IMR-90 (cell line): ENCODE results near the gene PKHD1. TPM values are rescaled to one million over a fixed set of nuclear protein-coding genes. Genes with fewer than 3 reads are reported as not detected.

Experiments
- ATAC-seq: fragments of 200-7000 bp; cut with Tn5 transposase; 2 replicates; pipeline ENCODE4 v1.9.1; 2020; ENCODE audit warnings: low read depth, mild to moderate bottlenecking, moderate library complexity
- BruUV-seq: library from RNA; stranded (reverse); fragments of 400-500 nt; replicated peaks from 2 replicates; lab custom pipeline; 2021; lab: Mats Ljungman, UMichigan
- CTCF ChIA-PET: fragments of 300-600 bp; formaldehyde crosslinking; extraction: SDS; loops from one replicate; lab custom pipeline; 2021; ENCODE audit warnings: antibody characterized with exemption; lab: Yijun Ruan, JAX
- POLR2A ChIA-PET: fragments of 300-600 bp; sonication (Branson Sonifier 250); formaldehyde crosslinking; loops from one replicate; lab custom pipeline; 2022; ENCODE audit warnings: antibody characterized with exemption; ENCODE audit not compliant: unreplicated experiment; lab: Charles Lee
- DNase-seq: peaks from one replicate; pipeline ENCODE4 v3.0.0; 2013
- H2AFZ ChIP-seq: replicated peaks from 2 replicates; pipeline ENCODE3; 2013; ENCODE audit warnings: low read length, mild to moderate bottlenecking; ENCODE audit not compliant: poor library complexity
- H2AK5ac ChIP-seq: 2 replicates; pipeline ENCODE4 v1.6.1; 2013; ENCODE audit warnings: low read depth, low read length, inconsistent platforms
- H2AK9ac ChIP-seq: replicated peaks from 2 replicates; pipeline ENCODE3; 2013; ENCODE audit warnings: mild to moderate bottlenecking, low read depth, low read length, moderate library complexity; ENCODE audit not compliant: poor library complexity
- H2BK120ac ChIP-seq: 2 replicates; pipeline ENCODE4 v1.6.1; 2013; ENCODE audit warnings: low read depth, low read length, inconsistent platforms
- H2BK15ac ChIP-seq: 3 replicates; pipeline ENCODE4 v1.6.1; 2013; ENCODE audit warnings: low read depth, low read length, inconsistent platforms
- H2BK20ac ChIP-seq: 2 replicates; pipeline ENCODE4 v1.6.1; 2013; ENCODE audit warnings: low read depth, mild to moderate bottlenecking, inconsistent platforms, low read length, moderate library complexity
- H2BK5ac ChIP-seq: 2 replicates; pipeline ENCODE4 v1.6.1; 2013; ENCODE audit warnings: mild to moderate bottlenecking, low read depth, low read length, inconsistent platforms; ENCODE audit not compliant: poor library complexity, severe bottlenecking
- H3K14ac ChIP-seq: replicated peaks from 2 replicates; pipeline ENCODE4 v1.6.1; 2013; ENCODE audit warnings: low read depth, low read length, inconsistent platforms
- H3K18ac ChIP-seq: 2 replicates; pipeline ENCODE4 v1.6.1; 2013; ENCODE audit warnings: low read depth, low read length, control low read depth
- H3K23ac ChIP-seq: 2 replicates; pipeline ENCODE4 v1.6.1; 2013; ENCODE audit warnings: low read depth, low read length, inconsistent platforms
- H3K27ac ChIP-seq: 2 replicates; pipeline ENCODE4 v1.5.1; 2013; ENCODE audit warnings: mild to moderate bottlenecking, control low read depth, low read length; ENCODE audit not compliant: insufficient read depth
- H3K27me3 ChIP-seq: 2 replicates; pipeline ENCODE4 v1.6.1; 2013; ENCODE audit warnings: low read length; ENCODE audit not compliant: control insufficient read depth, insufficient read depth
- H3K36me3 ChIP-seq: 2 replicates; pipeline ENCODE4 v1.6.1; 2013; ENCODE audit warnings: low read length, mixed read lengths; ENCODE audit not compliant: control insufficient read depth, insufficient read depth
- H3K4ac ChIP-seq: 2 replicates; pipeline ENCODE4 v1.6.1; 2013; ENCODE audit warnings: low read depth, low read length, inconsistent platforms
- H3K4me1 ChIP-seq: 2 replicates; pipeline ENCODE4 v1.6.1; 2013; ENCODE audit warnings: low read length, mixed read lengths; ENCODE audit not compliant: control insufficient read depth, insufficient read depth
- H3K4me2 ChIP-seq: 2 replicates; pipeline ENCODE4 v1.6.1; 2013; ENCODE audit warnings: low read depth, mild to moderate bottlenecking, control low read depth, low read length, moderate library complexity
- H3K4me3 ChIP-seq: 2 replicates; pipeline ENCODE4 v1.5.1; 2013; ENCODE audit warnings: low read depth, mild to moderate bottlenecking, control low read depth, low read length, moderate library complexity; ENCODE audit not compliant: insufficient read depth
- H3K56ac ChIP-seq: 2 replicates; pipeline ENCODE4 v1.6.1; 2013; ENCODE audit warnings: low read length, inconsistent platforms; ENCODE audit not compliant: insufficient read depth; ENCODE audit errors: extremely low read depth
- H3K79me1 ChIP-seq, 2 experiments: 2 replicates each; pipeline ENCODE4 v1.6.1; 2013; ENCODE audit warnings: low read length in 2 of 2, inconsistent platforms in 1 of 2, low read depth in 1 of 2
- H3K9ac ChIP-seq: 2 replicates; pipeline ENCODE4 v1.6.1; 2013; ENCODE audit warnings: low read depth, low read length, control low read depth
- H3K9me1 ChIP-seq: 2 replicates; pipeline ENCODE4 v1.6.1; 2013; ENCODE audit warnings: low read length, inconsistent platforms; ENCODE audit not compliant: insufficient read depth
- H3K9me3 ChIP-seq: 2 replicates; pipeline ENCODE4 v1.6.1; 2013; ENCODE audit warnings: low read length; ENCODE audit not compliant: control insufficient read depth, insufficient read depth
- H4K20me1 ChIP-seq: 2 replicates; pipeline ENCODE4 v1.6.1; 2013; ENCODE audit warnings: low read length, inconsistent platforms; ENCODE audit not compliant: insufficient read depth
- H4K5ac ChIP-seq: 2 replicates; pipeline ENCODE4 v1.6.1; 2013; ENCODE audit warnings: mild to moderate bottlenecking, low read depth, low read length, control low read depth
- H4K8ac ChIP-seq, 2 experiments: 2 replicates each; pipeline ENCODE4 v1.6.1; 2013; ENCODE audit warnings: low read depth in 2 of 2, low read length in 2 of 2, control low read depth in 1 of 2, inconsistent platforms in 1 of 2
- H4K91ac ChIP-seq: 2 replicates; pipeline ENCODE4 v1.6.1; 2013; ENCODE audit warnings: low read depth, low read length, inconsistent platforms; ENCODE audit not compliant: insufficient read depth
- CEBPB ChIP-seq: IDR thresholded peaks from 2 replicates; pipeline ENCODE4 v1.6.1; 2012; ENCODE audit warnings: low read depth, low read length, improper control_type of control experiment
- CTCF ChIP-seq: conservative IDR thresholded peaks from 2 replicates; pipeline ENCODE4 v1.5.1; 2012; ENCODE audit warnings: mild to moderate bottlenecking, low read depth, low read length, improper control_type of control experiment
- ELK1 ChIP-seq: fragments of 150-350 bp; IDR thresholded peaks from 2 replicates; pipeline ENCODE4 v1.6.1; 2016; ENCODE audit warnings: low read depth, mild to moderate bottlenecking, low read length, moderate library complexity, borderline replicate concordance
- MAFK ChIP-seq: IDR thresholded peaks from 2 replicates; pipeline ENCODE4 v1.6.1; 2012; ENCODE audit warnings: low read depth, low read length, improper control_type of control experiment
- MAZ ChIP-seq: IDR thresholded peaks from 2 replicates; pipeline ENCODE4 v1.6.1; 2012; ENCODE audit warnings: low read depth, mild to moderate bottlenecking, low read length, improper control_type of control experiment, moderate library complexity, borderline replicate concordance
- MXI1 ChIP-seq: IDR thresholded peaks from 2 replicates; pipeline ENCODE4 v1.6.1; 2012; ENCODE audit warnings: low read depth, mild to moderate bottlenecking, low read length, moderate library complexity, borderline replicate concordance
- NFE2L2 ChIP-seq: fragments of 150-350 bp; IDR thresholded peaks from 2 replicates; pipeline ENCODE4 v1.6.1; 2016; ENCODE audit warnings: low read depth, mild to moderate bottlenecking, low read length
- POLR2A ChIP-seq: IDR thresholded peaks from 2 replicates; pipeline ENCODE4 v1.6.1; 2012; ENCODE audit warnings: mild to moderate bottlenecking, low read depth, low read length
- RAD21 ChIP-seq: IDR thresholded peaks from 2 replicates; pipeline ENCODE4 v1.6.1; 2012; ENCODE audit warnings: low read length, improper control_type of control experiment
- RCOR1 ChIP-seq: IDR thresholded peaks from 2 replicates; pipeline ENCODE4 v1.6.1; 2012; ENCODE audit warnings: mild to moderate bottlenecking, low read length, improper control_type of control experiment; ENCODE audit not compliant: insufficient replicate concordance
- RFX5 ChIP-seq: IDR thresholded peaks from 2 replicates; pipeline ENCODE4 v1.8.0; 2012; ENCODE audit warnings: low read depth, mild to moderate bottlenecking, low read length, moderate library complexity
- SMC3 ChIP-seq: fragments of 150-350 bp; IDR thresholded peaks from 2 replicates; pipeline ENCODE4 v1.6.1; 2016; ENCODE audit warnings: low read depth, mild to moderate bottlenecking, antibody characterized with exemption, low read length, moderate library complexity
- USF2 ChIP-seq: fragments of 150-350 bp; IDR thresholded peaks from 2 replicates; pipeline ENCODE4 v1.6.1; 2017; ENCODE audit warnings: mild to moderate bottlenecking, antibody characterized with exemption, low read length, low read depth
- WGBS, 2 experiments: methylation state at CpG; one replicate each; pipeline versions ENCODE4 v1.1.5 to v1.1.7; 2013; ENCODE audit warnings: missing lambda C conversion rate in 2 of 2; ENCODE audit not compliant: insufficient read length in 1 of 2; ENCODE audit errors: extremely low coverage in 2 of 2; 5-methylcytosine and 5-hydroxymethylcytosine counted together
- dilution Hi-C: fragments of 300-500 bp; cut with HindIII; formaldehyde crosslinking; loops from one replicate; pipeline ENCODE4 v1.14.3; 2018; ENCODE audit warnings: low sequenced_read_pairs; ENCODE audit not compliant: unreplicated experiment
- in situ Hi-C: fragments of 300-500 bp; cut with MboI; formaldehyde crosslinking; loops from 3 replicates; pipeline ENCODE4 v1.14.3; 2019; ENCODE audit warnings: low sequenced_read_pairs, inconsistent platforms, mixed read lengths
- intact Hi-C: fragments of 100-400 bp; cut with micrococcal nuclease; formaldehyde crosslinking; loops from 2 replicates; pipeline ENCODE4 v1.10.0; 2022
- polyA plus RNA-seq, 3 experiments: library from polyadenylated mRNA; depleted of rRNA; stranded (reverse); fragments of >200 nt; gene quantifications; 2 replicates each; pipeline ENCODE4 v1.2.3, GENCODE V29; 2012; ENCODE audit warnings: low replicate concordance in 1 of 3
- total RNA-seq: library from RNA; depleted of rRNA; stranded (reverse); fragments of >200 nt; gene quantifications from 2 replicates; pipeline ENCODE4 v1.2.3, GENCODE V29; 2012

Gene PKHD1
- total and polyA plus RNA-seq, 2 of the 4 experiments (the other 2 are of a cell fraction): not detected

- no peak for TF ChIP-seq ELK1
- TF ChIP-seq MXI1: no peak
- TF ChIP-seq USF2: no peak
- no peak for TF ChIP-seq RCOR1
- TF ChIP-seq MAZ: no peak
- TF ChIP-seq POLR2A: no peak
- no peak for TF ChIP-seq SMC3
- no peak for TF ChIP-seq RFX5
- TF ChIP-seq RAD21: no peak
- TF ChIP-seq NFE2L2: no peak
- no peak for TF ChIP-seq CEBPB
- no peak for TF ChIP-seq MAFK
- TF ChIP-seq CTCF: no peak
- H3K4me2 ChIP-seq: no peak overlapping the region
- dilution Hi-C loops: no loop called here
- H3K4ac ChIP-seq: no peak overlapping the region
- H3K4me3 ChIP-seq: no peak overlapping the region
- no peak overlapping the region for H3K27ac ChIP-seq
- no peak overlapping the region for H3K18ac ChIP-seq
- H4K20me1 ChIP-seq: no peaks in the 10 kb centered on the region
- H4K5ac ChIP-seq: no peak overlapping the region
- H4K8ac ChIP-seq: no peak overlapping the region
- in situ Hi-C loops: no loop called here
- H4K91ac ChIP-seq: no peak overlapping the region
- no peak overlapping the region for H3K23ac ChIP-seq
- no peak overlapping the region for H2BK15ac ChIP-seq
- no TSS peak for BruUV-seq
- H3K9me1 ChIP-seq: no peaks in the 10 kb centered on the region
- H3K4me1 ChIP-seq: no peaks in the 10 kb centered on the region
- DNase-seq: no peak
- no peak overlapping the region for H3K56ac ChIP-seq
- intact Hi-C loops: no loop called here
- H3K9me3 ChIP-seq: peaks cover 3% of the 10 kb centered on the region; the same call in 1 of the 2 replicates
- no peak overlapping the region for H2AK9ac ChIP-seq
- ATAC-seq: no peak
- H3K9ac ChIP-seq: no peak overlapping the region
- POLR2A ChIA-PET: no interaction called here
- H2BK120ac ChIP-seq: no peak overlapping the region
- WGBS, 2 experiments: no CpG with 5 or more reads among the region's 2 CpGs
- no peaks in the 10 kb centered on the region for H3K79me1 ChIP-seq
- no peak overlapping the region for H2AK5ac ChIP-seq
- CTCF ChIA-PET: no interaction called here
- H2AFZ ChIP-seq: no peak overlapping the region
- no peak overlapping the region for H2BK20ac ChIP-seq
- H2BK5ac ChIP-seq: no peak overlapping the region
- H3K36me3 ChIP-seq: no peaks in the 10 kb centered on the region
- H3K27me3 ChIP-seq: no peaks in the 10 kb centered on the region
- no peak overlapping the region for H3K14ac ChIP-seq
Observed at GRCh38 chr6:51644426-51644825, 443.0 kb downstream of the PKHD1 start.
